ENCODE results near the gene FANCC. TPM values are rescaled to one million over a fixed set of nuclear protein-coding genes. Genes with fewer than 3 reads are reported as not detected.

Gene FANCC
- polyA plus RNA-seq, 1 of the 3 experiments (the other 2 are of a cell fraction) = 3.5 TPM

DNA sequence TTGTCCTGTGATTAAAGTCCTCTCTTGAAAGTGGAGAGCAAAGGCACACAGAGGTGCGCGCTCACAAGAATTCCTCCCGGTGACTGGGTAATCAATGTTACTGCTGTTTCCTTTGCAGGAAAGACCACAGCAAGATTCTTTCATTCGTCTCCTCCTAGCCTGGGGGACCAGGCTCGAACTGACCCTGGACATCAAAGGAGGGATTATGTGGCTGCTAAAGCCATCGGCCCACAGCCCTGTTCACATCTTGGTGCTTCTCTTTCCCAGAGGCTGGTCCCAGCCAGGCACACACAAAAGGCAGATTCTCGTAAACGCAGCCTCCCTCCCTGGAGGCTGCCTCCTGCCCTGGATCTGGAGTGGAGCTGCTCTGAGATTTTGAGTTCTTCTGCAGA is 230.9 kb downstream of the FANCC start (continued):
- TF ChIP-seq, protein P1, sequence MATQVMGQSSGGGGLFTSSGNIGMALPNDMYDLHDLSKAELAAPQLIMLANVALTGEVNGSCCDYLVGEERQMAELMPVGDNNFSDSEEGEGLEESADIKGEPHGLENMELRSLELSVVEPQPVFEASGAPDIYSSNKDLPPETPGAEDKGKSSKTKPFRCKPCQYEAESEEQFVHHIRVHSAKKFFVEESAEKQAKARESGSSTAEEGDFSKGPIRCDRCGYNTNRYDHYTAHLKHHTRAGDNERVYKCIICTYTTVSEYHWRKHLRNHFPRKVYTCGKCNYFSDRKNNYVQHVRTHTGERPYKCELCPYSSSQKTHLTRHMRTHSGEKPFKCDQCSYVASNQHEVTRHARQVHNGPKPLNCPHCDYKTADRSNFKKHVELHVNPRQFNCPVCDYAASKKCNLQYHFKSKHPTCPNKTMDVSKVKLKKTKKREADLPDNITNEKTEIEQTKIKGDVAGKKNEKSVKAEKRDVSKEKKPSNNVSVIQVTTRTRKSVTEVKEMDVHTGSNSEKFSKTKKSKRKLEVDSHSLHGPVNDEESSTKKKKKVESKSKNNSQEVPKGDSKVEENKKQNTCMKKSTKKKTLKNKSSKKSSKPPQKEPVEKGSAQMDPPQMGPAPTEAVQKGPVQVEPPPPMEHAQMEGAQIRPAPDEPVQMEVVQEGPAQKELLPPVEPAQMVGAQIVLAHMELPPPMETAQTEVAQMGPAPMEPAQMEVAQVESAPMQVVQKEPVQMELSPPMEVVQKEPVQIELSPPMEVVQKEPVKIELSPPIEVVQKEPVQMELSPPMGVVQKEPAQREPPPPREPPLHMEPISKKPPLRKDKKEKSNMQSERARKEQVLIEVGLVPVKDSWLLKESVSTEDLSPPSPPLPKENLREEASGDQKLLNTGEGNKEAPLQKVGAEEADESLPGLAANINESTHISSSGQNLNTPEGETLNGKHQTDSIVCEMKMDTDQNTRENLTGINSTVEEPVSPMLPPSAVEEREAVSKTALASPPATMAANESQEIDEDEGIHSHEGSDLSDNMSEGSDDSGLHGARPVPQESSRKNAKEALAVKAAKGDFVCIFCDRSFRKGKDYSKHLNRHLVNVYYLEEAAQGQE (IDR thresholded peaks at IDR 0.05; ENCODE audit: low read depth, low read length) = no peak
- TF ChIP-seq YY1 (IDR thresholded peaks at IDR 0.05; ENCODE audit: low read depth) (no peak), NRF1 (IDR thresholded peaks at IDR 0.05; ENCODE audit: low read depth, low read length) (no peak), CHD2 (IDR thresholded peaks at IDR 0.05; ENCODE audit: low read length, partially characterized antibody) (no peak), SIN3A (IDR thresholded peaks at IDR 0.05; ENCODE audit: borderline replicate concordance, low read depth, low read length) (no peak), NFIC (IDR thresholded peaks at IDR 0.05; ENCODE audit: borderline replicate concordance) (no peak)
- TF ChIP-seq, protein P2, sequence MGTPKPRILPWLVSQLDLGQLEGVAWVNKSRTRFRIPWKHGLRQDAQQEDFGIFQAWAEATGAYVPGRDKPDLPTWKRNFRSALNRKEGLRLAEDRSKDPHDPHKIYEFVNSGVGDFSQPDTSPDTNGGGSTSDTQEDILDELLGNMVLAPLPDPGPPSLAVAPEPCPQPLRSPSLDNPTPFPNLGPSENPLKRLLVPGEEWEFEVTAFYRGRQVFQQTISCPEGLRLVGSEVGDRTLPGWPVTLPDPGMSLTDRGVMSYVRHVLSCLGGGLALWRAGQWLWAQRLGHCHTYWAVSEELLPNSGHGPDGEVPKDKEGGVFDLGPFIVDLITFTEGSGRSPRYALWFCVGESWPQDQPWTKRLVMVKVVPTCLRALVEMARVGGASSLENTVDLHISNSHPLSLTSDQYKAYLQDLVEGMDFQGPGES (IDR thresholded peaks at IDR 0.05; ENCODE audit: low read depth, low read length) = no peak

DNA sequence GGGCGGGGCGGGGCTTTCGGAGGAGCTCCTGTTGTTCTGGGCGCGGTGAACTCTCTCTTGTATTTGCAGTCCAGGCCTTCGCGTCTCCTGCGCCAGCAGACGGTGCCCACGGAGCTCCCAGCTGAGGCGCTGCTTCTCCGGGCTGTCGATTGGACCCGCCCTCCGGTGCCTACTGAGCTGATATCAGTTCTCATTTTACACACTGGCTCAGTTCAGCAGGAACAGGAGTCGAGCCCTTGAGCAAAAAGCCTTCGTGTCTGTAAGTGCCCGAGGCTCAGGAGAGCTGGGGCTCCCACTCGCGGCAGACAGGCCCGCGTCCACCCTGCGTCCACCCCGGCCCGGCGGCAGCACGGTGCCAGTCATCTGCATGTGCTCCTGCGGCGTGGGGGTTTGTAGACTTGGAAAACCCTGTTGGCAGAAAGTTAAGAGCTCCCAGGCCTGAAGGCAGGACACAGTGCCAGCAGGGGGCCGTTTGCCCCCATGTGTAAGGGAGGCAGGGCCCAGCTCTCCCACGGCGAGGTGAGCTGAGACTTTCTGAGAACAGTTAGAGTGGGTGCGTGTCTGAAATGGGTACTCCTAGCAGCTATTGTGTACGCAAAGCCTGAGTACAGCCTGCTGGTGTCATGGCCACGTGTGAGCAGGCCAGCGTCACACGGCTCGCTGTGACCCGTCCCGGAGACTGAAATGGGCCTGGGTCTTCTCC is 231.5 kb downstream of the FANCC start:
- Histone ChIP-seq H3K4me3 (ENCODE audit: low read depth in 2 of 2, low read length in 1 of 2) (no peak overlapping the region), H3K9me2 (no peaks in the 10 kb centered on the region), H3K79me2 (ENCODE audit: insufficient read depth) (peaks cover 22% of the 10 kb centered on the region; the same call in 1 of the 2 replicates), H3F3A (replicated peaks; ENCODE audit: insufficient read depth) (peaks cover 5% of the 10 kb centered on the region), H4K20me1 (ENCODE audit: insufficient read depth) (peaks cover 18% of the 10 kb centered on the region; the same call in 1 of the 2 replicates), H3K27me3 (ENCODE audit: insufficient read depth) (no peaks in the 10 kb centered on the region), H3K4me2 (no peak overlapping the region), H3K27ac (ENCODE audit: low read depth in 2 of 2, low read length in 1 of 2) (peak overlapping the region in 1 of 2 experiments; percentile 63; a peak in 1 of 4 replicates), H3K4me1 (ENCODE audit: control insufficient read depth in 1 of 2, insufficient read depth in 2 of 2, low read depth in 1 of 2, low read length in 1 of 2) (peaks cover 0 to 40% of the 10 kb centered on the region in 2 experiments; a peak in 1 of 4 replicates), H3K9ac (no peak overlapping the region), H3K9me3 (no peaks in the 10 kb centered on the region), H3K36me3 (replicated peaks in 1 of 2; ENCODE audit: control insufficient read depth in 1 of 2, insufficient read depth in 2 of 2, low read length in 1 of 2) (peaks cover 33 to 85% of the 10 kb centered on the region in 2 experiments), H2AFZ (ENCODE audit: low read depth) (no peak overlapping the region)
- 93% methylated on average over 27 of the region's 40 CpGs for WGBS (ENCODE audit: low lambda C conversion rate)
- no peak for TF ChIP-seq NFIC (IDR thresholded peaks at IDR 0.05; ENCODE audit: borderline replicate concordance)
- no peak for TF ChIP-seq FOXJ3 (CRISPR knock-in tag; IDR thresholded peaks at IDR 0.05)
- TF ChIP-seq RCOR1 (IDR thresholded peaks at IDR 0.05; ENCODE audit: low read length) = no peak
- no peak for TF ChIP-seq GATA2 (CRISPR knock-in tag; IDR thresholded peaks at IDR 0.05)
- TF ChIP-seq YY1 (IDR thresholded peaks at IDR 0.05; ENCODE audit: low read depth) = no peak
- TF ChIP-seq JUND (IDR thresholded peaks at IDR 0.05) = no peak
- no peak for TF ChIP-seq SMC3 (IDR thresholded peaks at IDR 0.05; ENCODE audit: low read depth, low read length)
- no peak for TF ChIP-seq MXI1 (IDR thresholded peaks at IDR 0.05; ENCODE audit: low read depth, low read length)
- TF ChIP-seq, protein P3, sequence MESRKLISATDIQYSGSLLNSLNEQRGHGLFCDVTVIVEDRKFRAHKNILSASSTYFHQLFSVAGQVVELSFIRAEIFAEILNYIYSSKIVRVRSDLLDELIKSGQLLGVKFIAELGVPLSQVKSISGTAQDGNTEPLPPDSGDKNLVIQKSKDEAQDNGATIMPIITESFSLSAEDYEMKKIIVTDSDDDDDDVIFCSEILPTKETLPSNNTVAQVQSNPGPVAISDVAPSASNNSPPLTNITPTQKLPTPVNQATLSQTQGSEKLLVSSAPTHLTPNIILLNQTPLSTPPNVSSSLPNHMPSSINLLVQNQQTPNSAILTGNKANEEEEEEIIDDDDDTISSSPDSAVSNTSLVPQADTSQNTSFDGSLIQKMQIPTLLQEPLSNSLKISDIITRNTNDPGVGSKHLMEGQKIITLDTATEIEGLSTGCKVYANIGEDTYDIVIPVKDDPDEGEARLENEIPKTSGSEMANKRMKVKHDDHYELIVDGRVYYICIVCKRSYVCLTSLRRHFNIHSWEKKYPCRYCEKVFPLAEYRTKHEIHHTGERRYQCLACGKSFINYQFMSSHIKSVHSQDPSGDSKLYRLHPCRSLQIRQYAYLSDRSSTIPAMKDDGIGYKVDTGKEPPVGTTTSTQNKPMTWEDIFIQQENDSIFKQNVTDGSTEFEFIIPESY (IDR thresholded peaks at IDR 0.05; ENCODE audit: borderline replicate concordance, low read depth) = no peak
- no peak for TF ChIP-seq TEAD4 (IDR thresholded peaks at IDR 0.05; ENCODE audit: borderline replicate concordance, insufficient read depth)
- TF ChIP-seq, protein P2 (IDR thresholded peaks at IDR 0.05; ENCODE audit: low read depth, low read length) = no peak
- TF ChIP-seq NRF1 (IDR thresholded peaks at IDR 0.05; ENCODE audit: low read depth, low read length) = no peak
- no peak for TF ChIP-seq RFX5 (IDR thresholded peaks at IDR 0.05; ENCODE audit: low read length)
- no peak for TF ChIP-seq SIN3A (IDR thresholded peaks at IDR 0.05; ENCODE audit: borderline replicate concordance, low read depth, low read length)
- no peak for TF ChIP-seq RAD21 (IDR thresholded peaks at IDR 0.05; ENCODE audit: low read length)
- TF ChIP-seq, protein P4, sequence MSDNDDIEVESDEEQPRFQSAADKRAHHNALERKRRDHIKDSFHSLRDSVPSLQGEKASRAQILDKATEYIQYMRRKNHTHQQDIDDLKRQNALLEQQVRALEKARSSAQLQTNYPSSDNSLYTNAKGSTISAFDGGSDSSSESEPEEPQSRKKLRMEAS (IDR thresholded peaks at IDR 0.05; ENCODE audit: low read depth) = no peak
- TF ChIP-seq EZH2phosphoT487 (IDR thresholded peaks at IDR 0.05; ENCODE audit: borderline replicate concordance, low read depth) = no peak
- ChIA-PET POLR2A (interaction anchor here (0.8 kb wide), 1 partner anchor 391 kb away, joined by 3 read pairs; no protein-coding TSS in a partner anchor), CTCF (interaction anchor here (1.0 to 8.9 kb wide), 4 partner anchors 11 to 404 kb away, joined by 3 to 53 read pairs (median 4); no protein-coding TSS in a partner anchor)
- no peak for DNase-seq
